ENCODE measurements around the gene ATP8A2.

ATP8A2 gene

GRCh38 chr13:25765266-25765665 is 393.5 kb downstream of the ATP8A2 start:
- H3K27ac ChIP-seq, result no peak overlapping the region
- TF ChIP-seq ZFX (IDR thresholded peaks at IDR 0.05; ENCODE audit: borderline replicate concordance), result no peak
- TF ChIP-seq CTCF (IDR thresholded peaks at IDR 0.05), result no peak

- no peak overlapping the region for H3K27ac ChIP-seq
- no peak for TF ChIP-seq ZFX (IDR thresholded peaks at IDR 0.05; ENCODE audit: borderline replicate concordance)
- no peak for TF ChIP-seq CTCF (IDR thresholded peaks at IDR 0.05)
Measured at GRCh38 chr13:25766576-25766975, 394.8 kb downstream of the ATP8A2 start.

- TF ChIP-seq ZFX (IDR thresholded peaks at IDR 0.05; ENCODE audit: borderline replicate concordance), result no peak
- no peak for TF ChIP-seq CTCF (IDR thresholded peaks at IDR 0.05)
- H3K27ac ChIP-seq, result no peak overlapping the region
Measured at GRCh38 chr13:25766991-25767390, 395.2 kb downstream of the ATP8A2 start.

GRCh38 chr13:25768376-25768775 is 396.6 kb downstream of the ATP8A2 start:
- no peak overlapping the region for H3K27ac ChIP-seq
- TF ChIP-seq CTCF (IDR thresholded peaks at IDR 0.05) (no peak), ZFX (IDR thresholded peaks at IDR 0.05; ENCODE audit: borderline replicate concordance) (no peak)

- TF ChIP-seq CTCF (IDR thresholded peaks at IDR 0.05), result no peak
- no peak for TF ChIP-seq ZFX (IDR thresholded peaks at IDR 0.05; ENCODE audit: borderline replicate concordance)
- no peak overlapping the region for H3K27ac ChIP-seq
Measured at GRCh38 chr13:25768838-25769237, 397.1 kb downstream of the ATP8A2 start.

- no peak overlapping the region for H3K27ac ChIP-seq
- TF ChIP-seq CTCF (IDR thresholded peaks at IDR 0.05) (no peak), ZFX (IDR thresholded peaks at IDR 0.05; ENCODE audit: borderline replicate concordance) (no peak)
Measured at GRCh38 chr13:25770601-25771000, 398.8 kb downstream of the ATP8A2 start.

- H3K27ac ChIP-seq, result no peak overlapping the region
- no peak for TF ChIP-seq CTCF (IDR thresholded peaks at IDR 0.05)
Measured at GRCh38 chr13:25771202-25771601, 399.4 kb downstream of the ATP8A2 start.

Measured in 22Rv1 (cell line).